Sigmoid colon (tissue), 7 donors: ENCODE measurements around the gene CORO2B. TPM values are rescaled to one million over a fixed set of nuclear protein-coding genes. Genes with fewer than 3 reads are reported as not detected.

Experiments
- DNase-seq: peaks from one replicate; pipeline ENCODE4 v3.0.0-alpha.2; 2019
- H3K27ac ChIP-seq, 4 donors: fragments of 200-600 bp; sonication (generic); one replicate each; pipeline ENCODE4 v1.5.1; 2016 to 2019; ENCODE audit warnings: mild to moderate bottlenecking in 1 of 4
- H3K27me3 ChIP-seq, 3 donors: fragments of 200-600 bp; sonication (generic); one replicate each; pipeline ENCODE4 v1.5.1; 2019; ENCODE audit warnings: mild to moderate bottlenecking in 1 of 3
- H3K36me3 ChIP-seq, 4 donors: fragments of 200-600 bp; sonication (generic); one replicate each; pipeline ENCODE4 v1.5.1; 2016 to 2019
- H3K4me1 ChIP-seq, 4 donors: fragments of 200-600 bp; sonication (generic); one replicate each; pipeline ENCODE4 v1.5.1; 2017 to 2019
- H3K4me3 ChIP-seq, 4 donors: fragments of 200-600 bp; sonication (generic); one replicate each; pipeline ENCODE4 v1.5.1; 2017 to 2019; ENCODE audit warnings: mild to moderate bottlenecking in 2 of 4, moderate library complexity in 1 of 4
- H3K9me3 ChIP-seq, 4 donors: fragments of 200-600 bp in 3 of 4; sonication (generic) in 3 of 4; one replicate each; pipeline versions ENCODE4 v1.5.1 to v1.6.1; 2013 to 2019
- CTCF ChIP-seq, 4 experiments: fragments of 450-650 bp in 3 of 4; fragments of 200-600 bp in 1 of 4; IDR thresholded peaks; one replicate each; pipeline ENCODE4 v1.5.1; 2016 to 2019; ENCODE audit warnings: antibody characterized with exemption in 4 of 4, mild to moderate bottlenecking in 3 of 4, moderate library complexity in 2 of 4
- EP300 ChIP-seq, 4 donors: sonication (generic); formaldehyde crosslinking; IDR thresholded peaks; one replicate each; pipeline ENCODE4 v1.6.1; 2017; ENCODE audit warnings: antibody characterized with exemption in 4 of 4
- POLR2A ChIP-seq, 2 donors: fragments of 450-650 bp; IDR thresholded peaks; one replicate each; pipeline ENCODE4 v1.6.1; 2016; ENCODE audit warnings: antibody characterized with exemption in 2 of 2, mild to moderate bottlenecking in 2 of 2, moderate library complexity in 2 of 2
- POLR2AphosphoS5 ChIP-seq, 4 donors: sonication (generic); formaldehyde crosslinking; IDR thresholded peaks; one replicate each; pipeline ENCODE4 v1.6.1; 2017; ENCODE audit warnings: antibody characterized with exemption in 4 of 4
- WGBS, 2 donors: extraction: QIAGEN DNeasy Blood & Tissue Kit; methylation state at CpG; one replicate each; pipeline ENCODE4 v1.1.7; 2013; 5-methylcytosine and 5-hydroxymethylcytosine counted together
- intact Hi-C: fragments of 100-400 bp; cut with DNase I; formaldehyde crosslinking; loops from one replicate; pipeline ENCODE4 v1.15.1; 2023
- polyA plus RNA-seq, 3 donors: library from polyadenylated mRNA; stranded (reverse); fragments of 200-250 nt; gene quantifications; one replicate each; pipeline ENCODE4 v1.2.3, GENCODE V29; 2013
- total RNA-seq, 4 donors: library from RNA; depleted of rRNA; stranded (reverse); fragments of >200 nt; gene quantifications; one replicate each; pipeline ENCODE4 v1.1.0, GENCODE V29; 2016
- donor health status: healthy with polysubstance abuse.
- donor health status: Bipolar disorder and iron deficiency.
- donor health status: healthy.

Gene CORO2B
- total and polyA plus RNA-seq, 7 donors: 0.46 to 3.9 (median 3.1) TPM

- H3K4me1 ChIP-seq: peaks cover 0 to under 1% (median 0%) of the 10 kb centered on the region in 4 donors
- H3K36me3 ChIP-seq: no peaks in the 10 kb centered on the region
- H3K9me3 ChIP-seq: no peaks in the 10 kb centered on the region
- intact Hi-C loops: no loop called here
- H3K27ac ChIP-seq: no peak overlapping the region
- no peak overlapping the region for H3K4me3 ChIP-seq
- TF ChIP-seq POLR2AphosphoS5 (IDR thresholded peaks at IDR 0.05) (no peak), EP300 (IDR thresholded peaks at IDR 0.05) (no peak), POLR2A (IDR thresholded peaks at IDR 0.05) (no peak)
- no peak for DNase-seq
- WGBS, 2 donors: 69 to 80% methylated on average over 4 of the region's 4 CpGs
- no peaks in the 10 kb centered on the region for H3K27me3 ChIP-seq
These were observed 127.5 kb downstream of the CORO2B start for GRCh38 chr15:68706256-68706655.

- TF ChIP-seq CTCF (IDR thresholded peaks at IDR 0.05) (no peak), EP300 (IDR thresholded peaks at IDR 0.05) (no peak), POLR2A (IDR thresholded peaks at IDR 0.05) (no peak), POLR2AphosphoS5 (IDR thresholded peaks at IDR 0.05) (no peak)
- no peaks in the 10 kb centered on the region for H3K4me1 ChIP-seq
- no peaks in the 10 kb centered on the region for H3K9me3 ChIP-seq
- 27 to 79% methylated on average over 11 of the region's 11 CpGs for WGBS, 2 donors
- intact Hi-C loops: no loop called here
- no peak overlapping the region for H3K27ac ChIP-seq
- no peaks in the 10 kb centered on the region for H3K36me3 ChIP-seq
- H3K4me3 ChIP-seq: no peak overlapping the region
- no peaks in the 10 kb centered on the region for H3K27me3 ChIP-seq
- no peak for DNase-seq
These were observed 128.1 kb downstream of the CORO2B start for GRCh38 chr15:68706931-68707330.

- H3K27me3 ChIP-seq: no peaks in the 10 kb centered on the region
- intact Hi-C loops: no loop called here
- H3K27ac ChIP-seq: no peak overlapping the region
- H3K9me3 ChIP-seq: no peaks in the 10 kb centered on the region
- no peak overlapping the region for H3K4me3 ChIP-seq
- no peaks in the 10 kb centered on the region for H3K36me3 ChIP-seq
- no peaks in the 10 kb centered on the region for H3K4me1 ChIP-seq
- DNase-seq: no peak
- TF ChIP-seq CTCF (IDR thresholded peaks at IDR 0.05): no peak
- TF ChIP-seq POLR2AphosphoS5 (IDR thresholded peaks at IDR 0.05): no peak
- TF ChIP-seq EP300 (IDR thresholded peaks at IDR 0.05): no peak
- no peak for TF ChIP-seq POLR2A (IDR thresholded peaks at IDR 0.05)
- 67 to 71% methylated on average over 5 of the region's 5 CpGs for WGBS, 2 donors
These were observed 128.6 kb downstream of the CORO2B start for GRCh38 chr15:68707386-68707785.

- no peak overlapping the region for H3K27ac ChIP-seq
- H3K4me3 ChIP-seq: no peak overlapping the region
- TF ChIP-seq CTCF (IDR thresholded peaks at IDR 0.05) (no peak), POLR2AphosphoS5 (IDR thresholded peaks at IDR 0.05) (no peak), POLR2A (IDR thresholded peaks at IDR 0.05) (no peak), EP300 (IDR thresholded peaks at IDR 0.05) (no peak)
- intact Hi-C loops: no loop called here
- no peaks in the 10 kb centered on the region for H3K4me1 ChIP-seq
- no peak for DNase-seq
- H3K9me3 ChIP-seq: no peaks in the 10 kb centered on the region
- no peaks in the 10 kb centered on the region for H3K36me3 ChIP-seq
- WGBS, 2 donors: 53 to 78% methylated on average over 1 of the region's 1 CpG
- H3K27me3 ChIP-seq: no peaks in the 10 kb centered on the region
These were observed 131.1 kb downstream of the CORO2B start for GRCh38 chr15:68709876-68710275.

GRCh38 chr15:68710536-68710935 is 131.7 kb downstream of the CORO2B start:
- no peaks in the 10 kb centered on the region for H3K4me1 ChIP-seq
- H3K27me3 ChIP-seq: no peaks in the 10 kb centered on the region
- H3K9me3 ChIP-seq: no peaks in the 10 kb centered on the region
- no peak overlapping the region for H3K4me3 ChIP-seq
- WGBS, 2 donors: 91 to 92% methylated on average over 16 of the region's 16 CpGs
- no peaks in the 10 kb centered on the region for H3K36me3 ChIP-seq
- no peak for TF ChIP-seq POLR2AphosphoS5 (IDR thresholded peaks at IDR 0.05)
- no peak for TF ChIP-seq POLR2A (IDR thresholded peaks at IDR 0.05)
- no peak for TF ChIP-seq EP300 (IDR thresholded peaks at IDR 0.05)
- TF ChIP-seq CTCF (IDR thresholded peaks at IDR 0.05): no peak
- no peak overlapping the region for H3K27ac ChIP-seq
- intact Hi-C loops: no loop called here
- DNase-seq: no peak
